HL-60 (cell line): ENCODE measurements around the gene NEAT1.
A peak's percentile ranks its signal among the peaks of the same experiment; 100 is the strongest.

ENCODE experiments used
- DNase-seq, 2 experiments: peaks; one replicate each; pipeline ENCODE4 v3.0.0-alpha.2; 2010 to 2020; ENCODE audit warnings: low read depth in 1 of 2, low spot score in 1 of 2
- H3K27ac ChIP-seq: fragments of 250-450 bp; sonication (Bioruptor Pico); replicated peaks from 2 replicates; pipeline ENCODE4 v1.5.1; 2020; ENCODE audit warnings: mild to moderate bottlenecking, moderate library complexity
- H3K27me3 ChIP-seq: fragments of 250-450 bp; sonication (Bioruptor Pico); 2 replicates; pipeline ENCODE4 v1.5.1; 2021; ENCODE audit warnings: mild to moderate bottlenecking, moderate library complexity; ENCODE audit not compliant: insufficient read depth, poor library complexity, severe bottlenecking
- H3K4me3 ChIP-seq: replicated peaks from 2 replicates; pipeline ENCODE4 v1.5.1; 2011; ENCODE audit warnings: mild to moderate bottlenecking, control low read depth, low read length; ENCODE audit not compliant: insufficient read depth
- GABPA ChIP-seq: IDR thresholded peaks from 2 replicates; pipeline ENCODE4 v1.6.1; 2012; ENCODE audit warnings: low read depth
- POLR2AphosphoS5 ChIP-seq: IDR thresholded peaks from 2 replicates; pipeline ENCODE4 v1.6.1; 2012; ENCODE audit warnings: low read depth
- SPI1 ChIP-seq: IDR thresholded peaks from 2 replicates; pipeline ENCODE4 v1.6.1; 2012; ENCODE audit warnings: low read depth, mild to moderate bottlenecking, borderline replicate concordance
- TF ChIP-seq, protein P1 (sequence below): IDR thresholded peaks from one replicate; pipeline ENCODE4 v1.5.1; 2011; ENCODE audit warnings: low read length, control low read depth, inconsistent platforms; ENCODE audit not compliant: insufficient read depth
- TF ChIP-seq, protein P2 (sequence below): IDR thresholded peaks from 2 replicates; pipeline ENCODE4 v1.6.1; 2012; ENCODE audit warnings: low read depth; ENCODE audit not compliant: insufficient replicate concordance

NEAT1 gene

DNA sequence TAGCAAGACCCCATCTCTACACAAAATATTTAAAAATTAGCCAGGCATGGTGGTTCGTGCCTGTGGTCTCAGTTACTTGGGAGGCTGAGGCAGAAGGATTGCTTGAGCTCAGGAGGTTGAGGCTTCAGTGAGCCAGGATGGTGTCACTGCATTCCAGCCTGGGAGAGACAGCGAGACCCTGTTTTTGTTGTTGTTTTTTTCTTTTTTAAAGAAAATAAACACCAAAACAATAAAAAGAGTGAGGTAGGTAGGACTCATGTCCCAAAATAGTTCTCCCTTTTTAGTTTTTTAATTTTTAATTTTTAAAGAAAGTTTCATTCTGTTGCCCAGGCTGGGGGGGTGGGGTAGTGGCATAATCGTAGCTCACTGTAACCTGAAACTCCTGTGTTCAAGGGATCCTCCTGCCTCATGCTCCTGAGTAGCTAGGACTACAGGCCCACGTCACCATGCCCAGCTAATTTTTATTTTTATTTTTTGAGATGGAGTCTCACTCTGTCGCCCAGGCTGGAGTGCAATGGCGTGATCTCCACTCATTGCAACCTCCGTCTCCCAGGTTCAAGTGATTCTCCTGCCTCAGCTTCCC is 50.8 kb downstream of the NEAT1 start:
- no peak for DNase-seq

DNA sequence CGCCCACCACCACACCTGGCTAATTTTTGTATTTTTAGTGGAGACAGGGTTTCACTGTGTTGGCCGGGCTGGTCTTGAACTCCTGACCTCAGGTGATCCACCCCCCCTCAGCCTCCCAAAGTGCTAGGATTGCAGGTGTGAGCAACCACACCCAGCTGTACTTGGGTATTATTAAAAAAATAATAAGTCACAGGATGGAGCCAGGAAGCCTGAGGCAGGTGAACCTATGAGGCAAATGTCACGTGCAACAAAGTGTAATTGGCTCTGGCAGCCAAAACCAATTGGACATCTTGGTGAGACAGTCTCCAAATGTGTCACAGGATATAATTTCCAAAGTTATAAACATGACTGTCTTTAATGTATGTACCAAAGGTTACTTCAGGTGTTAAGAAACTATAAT is 52.3 kb downstream of the NEAT1 start:
- Histone ChIP-seq H3K27ac (no peak overlapping the region), H3K4me3 (no peak overlapping the region), H3K27me3 (no peaks in the 10 kb centered on the region)
- TF ChIP-seq GABPA: no peak
- TF ChIP-seq, protein P1, sequence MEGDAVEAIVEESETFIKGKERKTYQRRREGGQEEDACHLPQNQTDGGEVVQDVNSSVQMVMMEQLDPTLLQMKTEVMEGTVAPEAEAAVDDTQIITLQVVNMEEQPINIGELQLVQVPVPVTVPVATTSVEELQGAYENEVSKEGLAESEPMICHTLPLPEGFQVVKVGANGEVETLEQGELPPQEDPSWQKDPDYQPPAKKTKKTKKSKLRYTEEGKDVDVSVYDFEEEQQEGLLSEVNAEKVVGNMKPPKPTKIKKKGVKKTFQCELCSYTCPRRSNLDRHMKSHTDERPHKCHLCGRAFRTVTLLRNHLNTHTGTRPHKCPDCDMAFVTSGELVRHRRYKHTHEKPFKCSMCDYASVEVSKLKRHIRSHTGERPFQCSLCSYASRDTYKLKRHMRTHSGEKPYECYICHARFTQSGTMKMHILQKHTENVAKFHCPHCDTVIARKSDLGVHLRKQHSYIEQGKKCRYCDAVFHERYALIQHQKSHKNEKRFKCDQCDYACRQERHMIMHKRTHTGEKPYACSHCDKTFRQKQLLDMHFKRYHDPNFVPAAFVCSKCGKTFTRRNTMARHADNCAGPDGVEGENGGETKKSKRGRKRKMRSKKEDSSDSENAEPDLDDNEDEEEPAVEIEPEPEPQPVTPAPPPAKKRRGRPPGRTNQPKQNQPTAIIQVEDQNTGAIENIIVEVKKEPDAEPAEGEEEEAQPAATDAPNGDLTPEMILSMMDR: no peak
- TF ChIP-seq, protein P2, sequence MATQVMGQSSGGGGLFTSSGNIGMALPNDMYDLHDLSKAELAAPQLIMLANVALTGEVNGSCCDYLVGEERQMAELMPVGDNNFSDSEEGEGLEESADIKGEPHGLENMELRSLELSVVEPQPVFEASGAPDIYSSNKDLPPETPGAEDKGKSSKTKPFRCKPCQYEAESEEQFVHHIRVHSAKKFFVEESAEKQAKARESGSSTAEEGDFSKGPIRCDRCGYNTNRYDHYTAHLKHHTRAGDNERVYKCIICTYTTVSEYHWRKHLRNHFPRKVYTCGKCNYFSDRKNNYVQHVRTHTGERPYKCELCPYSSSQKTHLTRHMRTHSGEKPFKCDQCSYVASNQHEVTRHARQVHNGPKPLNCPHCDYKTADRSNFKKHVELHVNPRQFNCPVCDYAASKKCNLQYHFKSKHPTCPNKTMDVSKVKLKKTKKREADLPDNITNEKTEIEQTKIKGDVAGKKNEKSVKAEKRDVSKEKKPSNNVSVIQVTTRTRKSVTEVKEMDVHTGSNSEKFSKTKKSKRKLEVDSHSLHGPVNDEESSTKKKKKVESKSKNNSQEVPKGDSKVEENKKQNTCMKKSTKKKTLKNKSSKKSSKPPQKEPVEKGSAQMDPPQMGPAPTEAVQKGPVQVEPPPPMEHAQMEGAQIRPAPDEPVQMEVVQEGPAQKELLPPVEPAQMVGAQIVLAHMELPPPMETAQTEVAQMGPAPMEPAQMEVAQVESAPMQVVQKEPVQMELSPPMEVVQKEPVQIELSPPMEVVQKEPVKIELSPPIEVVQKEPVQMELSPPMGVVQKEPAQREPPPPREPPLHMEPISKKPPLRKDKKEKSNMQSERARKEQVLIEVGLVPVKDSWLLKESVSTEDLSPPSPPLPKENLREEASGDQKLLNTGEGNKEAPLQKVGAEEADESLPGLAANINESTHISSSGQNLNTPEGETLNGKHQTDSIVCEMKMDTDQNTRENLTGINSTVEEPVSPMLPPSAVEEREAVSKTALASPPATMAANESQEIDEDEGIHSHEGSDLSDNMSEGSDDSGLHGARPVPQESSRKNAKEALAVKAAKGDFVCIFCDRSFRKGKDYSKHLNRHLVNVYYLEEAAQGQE: no peak
- TF ChIP-seq POLR2AphosphoS5: no peak
- TF ChIP-seq SPI1: no peak
- DNase-seq: no peak

More for the DNA sequence above, 50.8 kb downstream of the NEAT1 start:
- no peak overlapping the region for H3K4me3 ChIP-seq
- H3K27me3 ChIP-seq: no peaks in the 10 kb centered on the region
- H3K27ac ChIP-seq: no peak overlapping the region
- TF ChIP-seq SPI1: no peak
- TF ChIP-seq, protein P1: no peak
- no peak for TF ChIP-seq POLR2AphosphoS5
- TF ChIP-seq GABPA: no peak
- TF ChIP-seq, protein P2: no peak

DNA sequence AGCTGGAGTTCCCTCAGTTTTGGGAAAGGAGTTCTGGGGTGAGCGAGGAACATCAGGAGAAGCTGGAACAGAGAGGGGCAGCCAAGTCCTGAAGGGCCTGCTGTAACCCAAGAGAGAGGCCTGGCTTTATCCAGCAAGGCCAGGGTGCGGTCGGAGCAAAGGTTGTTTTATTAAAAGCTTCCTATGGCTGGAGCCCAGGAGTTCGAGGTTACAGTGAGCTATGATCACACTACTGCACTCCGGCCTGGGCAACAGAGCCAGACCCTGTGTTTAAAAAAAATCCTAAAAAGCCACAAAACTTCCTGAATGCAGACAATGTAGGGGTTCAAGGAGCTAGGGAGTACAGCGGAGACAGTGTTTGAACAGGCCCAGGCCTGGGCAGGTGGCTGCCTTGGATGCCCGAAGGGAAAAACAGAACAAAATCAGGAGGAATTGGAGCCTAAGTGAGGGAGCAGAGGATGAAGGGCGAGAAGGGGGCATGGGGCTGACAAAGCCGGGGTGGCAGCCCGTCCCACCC is 54.1 kb downstream of the NEAT1 start:
- H3K27me3 ChIP-seq: no peaks in the 10 kb centered on the region
- TF ChIP-seq, protein P1: no peak
- H3K4me3 ChIP-seq: peak overlapping the region; percentile 67
- peak in 1 of 2 experiments; percentile 12 for DNase-seq
- H3K27ac ChIP-seq: peak overlapping the region; percentile 98
